ENCODE results near the gene SMYD3.

DNA sequence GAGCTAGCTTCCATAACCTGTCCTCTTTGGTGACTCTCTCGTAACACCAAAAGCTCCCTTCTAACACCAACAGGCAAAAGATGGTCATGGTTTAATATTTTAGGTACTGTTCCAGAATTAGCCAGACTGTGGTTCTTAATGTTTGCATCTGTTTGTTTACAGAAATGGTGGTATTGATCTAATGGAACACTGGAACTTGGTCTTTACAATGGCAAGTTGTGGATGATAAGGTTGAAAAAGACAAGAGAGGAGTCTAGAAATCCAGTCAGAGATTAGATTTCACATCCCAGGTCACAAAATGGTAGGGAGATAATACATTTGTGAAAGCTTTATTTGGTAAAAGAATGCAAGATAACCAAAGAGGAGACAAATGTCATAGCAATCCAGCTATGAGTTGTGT, 293.1 kb downstream of the SMYD3 start:
- TF ChIP-seq, protein P1, sequence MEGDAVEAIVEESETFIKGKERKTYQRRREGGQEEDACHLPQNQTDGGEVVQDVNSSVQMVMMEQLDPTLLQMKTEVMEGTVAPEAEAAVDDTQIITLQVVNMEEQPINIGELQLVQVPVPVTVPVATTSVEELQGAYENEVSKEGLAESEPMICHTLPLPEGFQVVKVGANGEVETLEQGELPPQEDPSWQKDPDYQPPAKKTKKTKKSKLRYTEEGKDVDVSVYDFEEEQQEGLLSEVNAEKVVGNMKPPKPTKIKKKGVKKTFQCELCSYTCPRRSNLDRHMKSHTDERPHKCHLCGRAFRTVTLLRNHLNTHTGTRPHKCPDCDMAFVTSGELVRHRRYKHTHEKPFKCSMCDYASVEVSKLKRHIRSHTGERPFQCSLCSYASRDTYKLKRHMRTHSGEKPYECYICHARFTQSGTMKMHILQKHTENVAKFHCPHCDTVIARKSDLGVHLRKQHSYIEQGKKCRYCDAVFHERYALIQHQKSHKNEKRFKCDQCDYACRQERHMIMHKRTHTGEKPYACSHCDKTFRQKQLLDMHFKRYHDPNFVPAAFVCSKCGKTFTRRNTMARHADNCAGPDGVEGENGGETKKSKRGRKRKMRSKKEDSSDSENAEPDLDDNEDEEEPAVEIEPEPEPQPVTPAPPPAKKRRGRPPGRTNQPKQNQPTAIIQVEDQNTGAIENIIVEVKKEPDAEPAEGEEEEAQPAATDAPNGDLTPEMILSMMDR (IDR thresholded peaks at IDR 0.05; ENCODE audit: insufficient read depth, low read length, poor library complexity, severe bottlenecking) = no peak
- no peak for TF ChIP-seq EZH2phosphoT487 (conservative IDR thresholded peaks at IDR 0.05; ENCODE audit: low read length)
